Activated B cell treated with CpG ODN at 0.5 μM for 24 hours (primary cell): ENCODE measurements around the gene PRSS35. TPM values are rescaled to one million over a fixed set of nuclear protein-coding genes. Genes with fewer than 3 reads are reported as not detected.
"Not testable (repeated sequence)": the region's sequence is repeated elsewhere in the genome, so short reads cannot be mapped to it uniquely, and the experiment has no call there.

Experiments
- ATAC-seq: fragments of 200-7000 bp; cut with Tn5 transposase; one replicate; pipeline ENCODE4 v1.10.0; 2021; ENCODE audit warnings: low read depth, mild to moderate bottlenecking, moderate library complexity
- CTCF ChIA-PET: fragments of 350-600 bp; sonication (Branson Sonifier 250); formaldehyde crosslinking; loops from one replicate; lab custom pipeline; 2021; ENCODE audit warnings: antibody characterized with exemption; lab: Charles Lee
- POLR2A ChIA-PET: fragments of 350-600 bp; sonication (Branson Sonifier 250); formaldehyde crosslinking; loops from one replicate; lab custom pipeline; 2021; ENCODE audit warnings: antibody characterized with exemption; lab: Charles Lee
- DNase-seq: peaks from one replicate; pipeline ENCODE4 v3.0.0; 2022
- H3K27ac Mint-ChIP-seq: one replicate; pipeline ENCODE4 v1.8.0; 2020; ENCODE audit warnings: mixed read lengths
- H3K27me3 Mint-ChIP-seq: one replicate; pipeline ENCODE4 v1.8.0; 2021; ENCODE audit warnings: mixed read lengths
- H3K36me3 Mint-ChIP-seq: one replicate; pipeline ENCODE4 v1.8.0; 2021; ENCODE audit warnings: low read depth, mixed read lengths
- H3K4me1 Mint-ChIP-seq: one replicate; pipeline ENCODE4 v1.8.0; 2021; ENCODE audit warnings: mixed read lengths
- H3K4me3 Mint-ChIP-seq: one replicate; pipeline ENCODE4 v1.8.0; 2020; ENCODE audit warnings: mild to moderate bottlenecking, mixed read lengths
- H3K9me3 Mint-ChIP-seq: one replicate; pipeline ENCODE4 v1.8.0; 2020; ENCODE audit warnings: mixed read lengths
- intact Hi-C: fragments of 100-400 bp; cut with micrococcal nuclease; formaldehyde crosslinking; loops from one replicate; pipeline ENCODE4 v1.15.1; 2024
- total RNA-seq: library from RNA; stranded (reverse); gene quantifications from 2 replicates; pipeline ENCODE4 v1.2.3, GENCODE V29; 2022
- TF ChIP-seq, protein P1 (sequence below): fragments of 200-600 bp; IDR thresholded peaks from one replicate; pipeline ENCODE4 v1.8.0; 2022; ENCODE audit warnings: antibody characterized with exemption, mild to moderate bottlenecking

Gene PRSS35
- total RNA-seq, 1 donor from 2014 or later: not detected

GRCh38 chr6:83479389-83479788, 32.9 kb upstream of the PRSS35 start:
- TF ChIP-seq, protein P1, sequence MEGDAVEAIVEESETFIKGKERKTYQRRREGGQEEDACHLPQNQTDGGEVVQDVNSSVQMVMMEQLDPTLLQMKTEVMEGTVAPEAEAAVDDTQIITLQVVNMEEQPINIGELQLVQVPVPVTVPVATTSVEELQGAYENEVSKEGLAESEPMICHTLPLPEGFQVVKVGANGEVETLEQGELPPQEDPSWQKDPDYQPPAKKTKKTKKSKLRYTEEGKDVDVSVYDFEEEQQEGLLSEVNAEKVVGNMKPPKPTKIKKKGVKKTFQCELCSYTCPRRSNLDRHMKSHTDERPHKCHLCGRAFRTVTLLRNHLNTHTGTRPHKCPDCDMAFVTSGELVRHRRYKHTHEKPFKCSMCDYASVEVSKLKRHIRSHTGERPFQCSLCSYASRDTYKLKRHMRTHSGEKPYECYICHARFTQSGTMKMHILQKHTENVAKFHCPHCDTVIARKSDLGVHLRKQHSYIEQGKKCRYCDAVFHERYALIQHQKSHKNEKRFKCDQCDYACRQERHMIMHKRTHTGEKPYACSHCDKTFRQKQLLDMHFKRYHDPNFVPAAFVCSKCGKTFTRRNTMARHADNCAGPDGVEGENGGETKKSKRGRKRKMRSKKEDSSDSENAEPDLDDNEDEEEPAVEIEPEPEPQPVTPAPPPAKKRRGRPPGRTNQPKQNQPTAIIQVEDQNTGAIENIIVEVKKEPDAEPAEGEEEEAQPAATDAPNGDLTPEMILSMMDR: no peak
- ChIA-PET POLR2A (no interaction called here), CTCF (no interaction called here)
- H3K36me3 Mint-ChIP-seq: no peaks in the 10 kb centered on the region
- ATAC-seq (no peak), DNase-seq (no peak)
- H3K27ac Mint-ChIP-seq: no peak overlapping the region
- no peaks in the 10 kb centered on the region for H3K9me3 Mint-ChIP-seq
- H3K4me3 Mint-ChIP-seq: no peak overlapping the region
- H3K27me3 Mint-ChIP-seq: peaks cover 3% of the 10 kb centered on the region
- intact Hi-C loops: no loop called here
- H3K4me1 Mint-ChIP-seq: no peaks in the 10 kb centered on the region

DNA sequence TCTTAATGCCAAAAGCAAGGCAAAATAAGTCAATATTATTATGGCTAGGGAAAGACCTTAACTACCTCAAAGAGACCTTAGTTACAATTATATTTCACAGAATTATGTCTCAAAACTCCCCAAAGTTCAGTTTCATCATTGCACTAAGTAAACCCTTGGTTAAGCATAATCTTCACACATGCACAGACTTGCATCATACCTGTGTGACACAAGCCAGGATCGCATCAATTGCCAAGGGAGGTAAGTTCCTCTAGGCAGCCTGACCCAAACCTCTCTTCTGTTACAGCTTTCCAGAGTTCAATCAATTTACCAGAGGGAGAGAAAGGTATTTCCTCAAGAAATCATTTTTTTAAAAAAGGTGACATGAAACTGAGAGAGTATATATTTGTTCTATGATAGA, 31.9 kb upstream of the PRSS35 start:
- Mint-ChIP-seq H3K9me3 (no peaks in the 10 kb centered on the region), H3K4me3 (no peak overlapping the region), H3K36me3 (no peaks in the 10 kb centered on the region), H3K4me1 (no peaks in the 10 kb centered on the region), H3K27me3 (peaks cover 3% of the 10 kb centered on the region), H3K27ac (no peak overlapping the region)
- intact Hi-C loops: no loop called here
- TF ChIP-seq, protein P1: no peak
- CTCF ChIA-PET: no interaction called here
- POLR2A ChIA-PET: no interaction called here
- DNase-seq: no peak
- ATAC-seq: no peak

GRCh38 chr6:83481938-83482337, 30.4 kb upstream of the PRSS35 start:
- H3K4me1 Mint-ChIP-seq, CTCF ChIA-PET, H3K36me3 Mint-ChIP-seq, ATAC-seq, H3K27me3 Mint-ChIP-seq, POLR2A ChIA-PET, DNase-seq, H3K9me3 Mint-ChIP-seq, H3K4me3 Mint-ChIP-seq, intact Hi-C loops, H3K27ac Mint-ChIP-seq: not testable (repeated sequence)

- ChIA-PET POLR2A (no interaction called here), CTCF (no interaction called here)
- intact Hi-C loops: no loop called here
- no peaks in the 10 kb centered on the region for H3K36me3 Mint-ChIP-seq
- no peak overlapping the region for H3K27ac Mint-ChIP-seq
- DNase-seq: no peak
- H3K9me3 Mint-ChIP-seq: no peaks in the 10 kb centered on the region
- no peak for ATAC-seq
- no peaks in the 10 kb centered on the region for H3K27me3 Mint-ChIP-seq
- H3K4me1 Mint-ChIP-seq: no peaks in the 10 kb centered on the region
- TF ChIP-seq, protein P1: no peak
- H3K4me3 Mint-ChIP-seq: no peak overlapping the region
Measured at GRCh38 chr6:83488448-83488847, 23.9 kb upstream of the PRSS35 start.

GRCh38 chr6:83488861-83489260, 23.5 kb upstream of the PRSS35 start:
- H3K27me3 Mint-ChIP-seq: no peaks in the 10 kb centered on the region
- DNase-seq: no peak
- H3K27ac Mint-ChIP-seq: no peak overlapping the region
- H3K4me3 Mint-ChIP-seq: no peak overlapping the region
- no peak for ATAC-seq
- no peaks in the 10 kb centered on the region for H3K36me3 Mint-ChIP-seq
- no peaks in the 10 kb centered on the region for H3K4me1 Mint-ChIP-seq
- TF ChIP-seq, protein P1: no peak
- no peaks in the 10 kb centered on the region for H3K9me3 Mint-ChIP-seq
- ChIA-PET CTCF (no interaction called here), POLR2A (no interaction called here)
- intact Hi-C loops: no loop called here

DNA sequence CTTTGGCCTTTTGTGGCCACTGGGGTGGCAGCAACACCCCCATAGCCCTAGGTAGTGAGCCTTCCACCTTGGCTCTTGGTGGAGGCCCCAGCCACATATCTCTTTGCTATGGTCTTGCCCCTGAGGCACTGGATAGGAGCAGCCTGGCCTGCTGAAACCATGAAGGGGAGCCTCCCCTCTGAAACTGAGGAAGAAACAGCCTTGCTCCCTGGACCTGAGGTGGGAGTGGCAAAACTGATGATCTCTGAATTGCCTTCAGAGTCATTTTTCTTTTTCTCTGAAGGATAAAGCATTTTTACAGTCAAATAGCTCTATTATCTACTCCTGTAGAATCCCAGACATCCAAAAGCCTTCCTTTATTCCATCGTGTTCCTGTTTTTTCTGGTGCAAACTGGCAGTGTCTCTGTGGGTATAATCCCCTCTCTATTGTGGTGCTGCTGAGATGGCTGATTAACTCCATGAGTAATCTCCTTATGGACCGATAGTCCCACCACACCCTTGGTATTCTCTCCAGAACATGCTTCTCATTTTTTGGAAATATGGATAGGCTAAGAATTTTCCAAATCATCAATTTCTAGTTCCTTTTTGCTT, 22.0 kb upstream of the PRSS35 start:
- Mint-ChIP-seq H3K36me3 (no peaks in the 10 kb centered on the region), H3K27me3 (no peaks in the 10 kb centered on the region), H3K4me3 (no peak overlapping the region), H3K9me3 (no peaks in the 10 kb centered on the region), H3K4me1 (no peaks in the 10 kb centered on the region), H3K27ac (no peak overlapping the region)
- POLR2A ChIA-PET: no interaction called here
- TF ChIP-seq, protein P1: no peak
- ATAC-seq (no peak), DNase-seq (no peak)
- CTCF ChIA-PET: no interaction called here
- intact Hi-C loops: no loop called here
